Common myeloid progenitor, CD34-positive (primary cell): ENCODE measurements around the gene ZNF827.

Experiments used
- CTCF ChIA-PET: fragments of 350-600 bp; sonication (Branson Sonifier 250); formaldehyde crosslinking; loops from one replicate; lab custom pipeline; 2021; ENCODE audit warnings: antibody characterized with exemption; lab: Charles Lee
- POLR2A ChIA-PET: fragments of 350-600 bp; sonication (Branson Sonifier 250); formaldehyde crosslinking; loops from one replicate; lab custom pipeline; 2021; ENCODE audit warnings: antibody characterized with exemption; lab: Charles Lee
- DNase-seq, 3 donors: peaks; one replicate each; pipeline versions ENCODE4 v3.0.0 to v3.0.0-alpha.2; 2013
- H3K27ac ChIP-seq, 2 experiments: 1 replicate in 1 of 2; 2 replicates in 1 of 2; pipeline ENCODE4 v1.7.0; 2013; ENCODE audit warnings: inconsistent platforms in 2 of 2, low read length in 2 of 2, mild to moderate bottlenecking in 2 of 2, low read depth in 1 of 2, moderate library complexity in 1 of 2; ENCODE audit not compliant: severe bottlenecking in 2 of 2, insufficient read depth in 1 of 2, poor library complexity in 1 of 2
- H3K27me3 ChIP-seq, 5 experiments: replicated peaks in 2 of 5; 1 replicate in 3 of 5; 2 replicates in 2 of 5; pipeline versions ENCODE4 v1.6.1 to v1.7.0; 2013; ENCODE audit warnings: low read length in 4 of 5, mild to moderate bottlenecking in 2 of 5, moderate library complexity in 2 of 5, inconsistent platforms in 1 of 5; ENCODE audit not compliant: insufficient read depth in 5 of 5, control insufficient read depth in 4 of 5
- H3K36me3 ChIP-seq, 4 experiments: 1 replicate in 2 of 4; 2 replicates in 2 of 4; pipeline versions ENCODE4 v1.6.1 to v1.7.0; 2013; ENCODE audit warnings: low read length in 3 of 4, control low read depth in 1 of 4, mild to moderate bottlenecking in 1 of 4; ENCODE audit not compliant: control insufficient read depth in 4 of 4, insufficient read depth in 4 of 4
- H3K4me1 ChIP-seq, 4 experiments: 1 replicate in 3 of 4; 2 replicates in 1 of 4; pipeline versions ENCODE4 v1.6.1 to v1.7.1; 2013; ENCODE audit warnings: low read length in 3 of 4, mild to moderate bottlenecking in 3 of 4, control low read depth in 1 of 4, inconsistent platforms in 1 of 4, moderate library complexity in 1 of 4; ENCODE audit not compliant: control insufficient read depth in 4 of 4, insufficient read depth in 4 of 4; ENCODE audit errors: control extremely low read depth in 1 of 4
- H3K4me3 ChIP-seq, 7 experiments: 1 replicate in 4 of 7; 2 replicates in 3 of 7; pipeline versions ENCODE4 v1.5.1 to v1.7.0; 2013; ENCODE audit warnings: mild to moderate bottlenecking in 7 of 7, low read length in 6 of 7, moderate library complexity in 6 of 7, inconsistent platforms in 2 of 7, low read depth in 2 of 7, control low read depth in 1 of 7; ENCODE audit not compliant: insufficient read depth in 4 of 7, control insufficient read depth in 1 of 7; ENCODE audit errors: extremely low read depth in 1 of 7
- H3K9me3 ChIP-seq, 5 experiments: 1 replicate in 4 of 5; 2 replicates in 1 of 5; pipeline versions ENCODE4 v1.6.1 to v1.7.1; 2013; ENCODE audit warnings: low read length in 4 of 5, mild to moderate bottlenecking in 2 of 5, inconsistent platforms in 1 of 5, low read depth in 1 of 5, moderate library complexity in 1 of 5; ENCODE audit not compliant: control insufficient read depth in 4 of 5, insufficient read depth in 2 of 5; ENCODE audit errors: control extremely low read depth in 1 of 5
- WGBS: methylation state at CpG from one replicate; pipeline ENCODE4 v1.1.5; 2013; ENCODE audit not compliant: insufficient coverage; 5-methylcytosine and 5-hydroxymethylcytosine counted together

Gene ZNF827

DNA sequence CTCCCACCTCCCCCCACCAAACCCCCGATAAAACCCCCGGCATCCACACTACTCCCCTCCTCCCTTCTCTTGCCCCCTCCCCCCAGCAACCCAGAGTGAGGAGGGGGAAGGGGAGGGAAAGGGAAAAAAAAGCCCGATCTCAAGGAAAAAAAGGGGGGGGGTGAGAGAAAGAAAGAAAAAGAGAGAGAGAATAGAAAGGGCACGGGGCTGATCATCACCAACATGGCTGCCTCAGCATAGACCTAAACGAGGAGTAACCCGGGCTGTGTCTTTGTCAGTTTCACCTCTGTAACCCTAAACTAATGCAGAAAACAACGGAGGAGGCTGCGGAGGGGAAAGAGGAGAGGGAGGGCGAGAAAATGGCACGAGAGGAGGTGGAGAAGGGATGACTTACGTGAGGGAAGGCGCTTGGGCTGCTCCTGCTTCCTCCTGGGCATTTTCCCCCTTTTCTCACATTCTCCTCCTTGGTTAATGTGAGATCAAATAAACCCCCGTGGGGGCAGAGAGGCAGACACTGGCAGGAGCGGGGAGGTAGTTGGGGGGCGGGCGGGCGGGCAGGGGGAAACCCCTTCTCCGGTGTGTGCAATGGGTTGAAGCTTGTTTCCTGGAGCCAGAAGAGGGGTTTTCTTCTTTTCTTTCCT, 532 bp downstream of the ZNF827 start:
- Histone ChIP-seq H3K4me3 (peak overlapping the region; percentile 67 to 100 (median 87)), H3K27ac (peak overlapping the region; percentile 56 to 84), H3K36me3 (no peaks in the 10 kb centered on the region), H3K4me1 (peaks cover 13 to 35% (median 27%) of the 10 kb centered on the region in 4 experiments), H3K27me3 (no peaks in the 10 kb centered on the region), H3K9me3 (no peaks in the 10 kb centered on the region)
- WGBS, result no CpG with 5 or more reads among the region's 18 CpGs
- peak; percentile 42 to 76 (median 64) for DNase-seq
- ChIA-PET CTCF (no interaction called here), POLR2A (interaction anchor here (0.6 kb wide), 1 partner anchor 1006 kb away, joined by 3 read pairs; no protein-coding TSS in a partner anchor)

- Histone ChIP-seq H3K4me1 (peaks cover 13 to 35% (median 27%) of the 10 kb centered on the region in 4 experiments), H3K27ac (peak overlapping the region; percentile 56 to 84), H3K36me3 (no peaks in the 10 kb centered on the region), H3K4me3 (peak overlapping the region; percentile 44 to 100 (median 87)), H3K27me3 (no peaks in the 10 kb centered on the region), H3K9me3 (no peaks in the 10 kb centered on the region)
- ChIA-PET POLR2A (no interaction called here), CTCF (interaction anchor here (0.6 to 1.3 kb wide), 2 partner anchors 9 to 49 kb away, joined by 3 to 4 read pairs; no protein-coding TSS in a partner anchor)
- under 1% methylated on average over 47 of the region's 95 CpGs for WGBS
- DNase-seq, result peak; percentile 37 to 78 (median 53)
Observed at GRCh38 chr4:145936997-145937901, 1.4 kb downstream of the ZNF827 start.

GRCh38 chr4:145936142-145936996, 2.3 kb downstream of the ZNF827 start:
- Histone ChIP-seq H3K4me1 (peaks cover 13 to 35% (median 27%) of the 10 kb centered on the region in 4 experiments), H3K36me3 (no peaks in the 10 kb centered on the region), H3K9me3 (no peaks in the 10 kb centered on the region), H3K27me3 (no peaks in the 10 kb centered on the region), H3K4me3 (peak overlapping the region; percentile 44 to 100 (median 82)), H3K27ac (peak overlapping the region; percentile 50 to 78)
- POLR2A ChIA-PET, result interaction anchor here (0.6 kb wide), 1 partner anchor 771 kb away, joined by 4 read pairs; no protein-coding TSS in a partner anchor
- DNase-seq, result peak; percentile 82 to 93 (median 89)
- CTCF ChIA-PET, result interaction anchor here (0.6 to 1.3 kb wide), 4 partner anchors 8 to 48 kb away, joined by 3 to 4 read pairs (median 3); no protein-coding TSS in a partner anchor
- WGBS, result under 1% methylated on average over 33 of the region's 70 CpGs

DNA sequence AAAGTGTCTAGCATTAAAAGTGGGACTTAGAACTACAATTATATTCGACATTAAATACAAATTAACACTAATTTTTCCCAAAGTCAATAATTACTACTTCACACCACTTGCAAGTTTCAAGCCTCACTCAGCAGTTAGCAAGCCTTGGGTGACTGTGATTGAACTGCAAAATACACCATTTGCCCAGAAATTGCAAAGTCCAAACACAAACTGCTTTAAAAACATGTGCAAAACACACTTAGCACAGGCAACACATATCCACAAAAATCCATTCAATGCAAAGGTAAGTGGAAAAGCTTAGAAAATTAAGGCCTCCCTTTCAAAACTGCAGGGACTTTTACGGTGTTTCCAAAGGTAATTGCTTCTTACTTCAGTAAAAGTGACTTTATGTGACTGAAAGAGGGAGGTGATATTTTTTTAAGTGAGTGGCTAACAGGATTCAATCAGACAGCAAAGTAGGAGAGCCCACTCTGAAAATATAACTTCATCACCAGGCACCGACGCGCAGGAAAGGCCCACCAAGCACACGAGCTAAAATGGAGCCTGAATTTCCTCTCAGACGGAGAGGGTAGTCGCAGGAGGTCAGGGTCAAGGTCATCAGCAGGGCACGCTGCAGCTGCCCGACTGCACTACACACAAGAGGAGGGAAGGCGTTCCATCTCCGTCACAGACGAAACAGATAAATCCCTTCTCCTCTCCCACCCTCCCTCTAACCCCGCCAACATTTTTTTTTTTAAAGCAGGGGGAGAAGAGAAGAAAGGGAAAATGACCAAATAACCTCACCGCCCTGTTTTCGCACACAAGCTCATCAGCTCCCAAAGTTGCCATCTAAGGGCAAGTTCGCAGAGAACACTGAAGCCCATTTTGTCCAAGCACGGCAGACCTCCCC, 3.1 kb downstream of the ZNF827 start:
- no peaks in the 10 kb centered on the region for H3K27me3 ChIP-seq
- ChIA-PET CTCF (interaction anchor here (0.6 to 1.0 kb wide), 4 partner anchors 11 to 48 kb away, joined by 3 to 5 read pairs (median 3); no protein-coding TSS in a partner anchor), POLR2A (interaction anchor here (0.5 kb wide), 1 partner anchor 812 kb away, joined by 3 read pairs; no protein-coding TSS in a partner anchor)
- DNase-seq, result peak in 2 of 3 donors; percentile 53 to 63
- peak overlapping the region; percentile 44 to 100 (median 82) for H3K4me3 ChIP-seq
- peaks cover 13 to 35% (median 27%) of the 10 kb centered on the region in 4 experiments for H3K4me1 ChIP-seq
- WGBS, result 8% methylated on average over 8 of the region's 18 CpGs
- no peaks in the 10 kb centered on the region for H3K9me3 ChIP-seq
- H3K27ac ChIP-seq, result peak overlapping the region; percentile 50 to 78
- no peaks in the 10 kb centered on the region for H3K36me3 ChIP-seq

- ChIA-PET CTCF (interaction anchor here (0.9 kb wide), 1 partner anchor 15 kb away, joined by 3 read pairs; no protein-coding TSS in a partner anchor), POLR2A (no interaction called here)
- DNase-seq, result peak in 2 of 3 donors; percentile 51 to 54
- no peaks in the 10 kb centered on the region for H3K9me3 ChIP-seq
- no peaks in the 10 kb centered on the region for H3K27me3 ChIP-seq
- peak overlapping the region in 1 of 2 experiments; percentile 40 for H3K27ac ChIP-seq
- peak overlapping the region in 3 of 7 experiments; percentile 29 to 100 (median 82) for H3K4me3 ChIP-seq
- peaks cover 13 to 35% (median 25%) of the 10 kb centered on the region in 4 experiments for H3K4me1 ChIP-seq
- H3K36me3 ChIP-seq, result no peaks in the 10 kb centered on the region
- WGBS, result 94% methylated on average over 2 of the region's 3 CpGs
Observed at GRCh38 chr4:145934434-145935047, 4.1 kb downstream of the ZNF827 start.
